Measurements from ENCODE around the gene RS1. TPM values are rescaled to one million over a fixed set of nuclear protein-coding genes. Genes with fewer than 3 reads are reported as not detected.

The RS1 gene
- total and polyA plus RNA-seq, 7 experiments from 2014 or later: not detected

DNA sequence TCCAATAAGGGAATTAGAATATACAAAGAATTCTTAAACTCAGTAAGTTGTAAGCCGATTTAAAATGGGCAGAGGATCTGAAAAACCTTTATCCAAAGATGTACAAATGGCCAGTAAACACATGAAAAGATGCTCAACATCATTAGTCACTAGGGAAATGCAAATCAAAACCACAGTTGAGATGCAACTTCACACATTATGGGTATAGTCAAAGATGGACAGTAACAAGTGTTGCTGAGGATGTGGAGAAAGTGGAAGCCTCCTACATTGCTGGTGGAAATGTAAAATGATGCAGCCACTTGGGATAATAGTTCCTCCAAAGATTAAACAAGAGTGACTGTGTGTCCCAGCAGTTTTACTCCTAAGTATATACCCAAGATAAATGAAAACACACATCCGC is 32.6 kb downstream of the RS1 start:
- H3K9me3 ChIP-seq (ENCODE audit: control insufficient read depth in 2 of 3, low read length in 3 of 3): no peaks in the 10 kb centered on the region
- peaks cover 0 to 9% (median 4%) of the 10 kb centered on the region in 5 donors for H3K36me3 Mint-ChIP-seq
- intact Hi-C loops (cut with micrococcal nuclease): no loop called here
- H3K27me3 Mint-ChIP-seq: no peaks in the 10 kb centered on the region
- no peaks in the 10 kb centered on the region for H3K4me1 Mint-ChIP-seq
- H3K4me1 ChIP-seq (ENCODE audit: control insufficient read depth in 2 of 2, insufficient read depth in 2 of 2, low read length in 2 of 2): no peaks in the 10 kb centered on the region
- H3K27me3 ChIP-seq (ENCODE audit: control insufficient read depth in 2 of 2, insufficient read depth in 2 of 2, low read length in 2 of 2): no peaks in the 10 kb centered on the region
- ChIA-PET CTCF (no interaction called here), POLR2A (no interaction called here)
- no peak overlapping the region for H3K27ac ChIP-seq (ENCODE audit: low read depth, low read length)
- peaks cover 0 to 6% (median 0%) of the 10 kb centered on the region in 11 donors for H3K9me3 Mint-ChIP-seq
- H3K4me3 Mint-ChIP-seq: no peak overlapping the region
- DNase-seq (no peak), ATAC-seq (no peak)
- H3K36me3 ChIP-seq (ENCODE audit: control insufficient read depth in 2 of 3, insufficient read depth in 3 of 3, low read length in 3 of 3): no peaks in the 10 kb centered on the region
- H3K27ac Mint-ChIP-seq: no peak overlapping the region
- no peak overlapping the region for H3K4me3 ChIP-seq (ENCODE audit: low read length)

DNA sequence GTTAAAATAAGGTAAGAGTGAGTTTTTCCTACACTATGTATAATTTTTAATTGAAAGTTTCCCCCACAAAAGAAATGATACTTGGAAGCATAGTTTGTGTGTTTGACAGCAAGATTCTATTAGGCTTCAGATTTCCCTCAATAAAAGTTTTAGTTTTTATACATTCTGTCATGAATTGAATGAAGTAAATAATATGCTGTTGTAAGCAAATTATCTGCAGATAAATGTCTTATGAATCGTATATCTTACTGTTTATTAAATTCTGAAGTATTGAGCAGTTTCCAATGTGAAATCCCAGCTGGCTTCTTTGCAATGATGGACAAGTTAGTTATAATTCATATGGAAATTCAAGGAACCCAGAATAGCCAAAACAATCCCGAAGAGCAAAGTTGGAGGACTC is 33.5 kb downstream of the RS1 start:
- Mint-ChIP-seq H3K4me1 (no peaks in the 10 kb centered on the region), H3K27ac (no peak overlapping the region), H3K9me3 (peaks cover 0 to 6% (median 0%) of the 10 kb centered on the region in 11 donors), H3K27me3 (no peaks in the 10 kb centered on the region), H3K4me3 (no peak overlapping the region), H3K36me3 (peaks cover 0 to 15% (median 8%) of the 10 kb centered on the region in 5 donors)
- no peaks in the 10 kb centered on the region for H3K36me3 ChIP-seq (ENCODE audit: control insufficient read depth in 2 of 3, insufficient read depth in 3 of 3, low read length in 3 of 3)
- H3K27ac ChIP-seq (ENCODE audit: low read depth, low read length): no peak overlapping the region
- POLR2A ChIA-PET: no interaction called here
- no peak overlapping the region for H3K4me3 ChIP-seq (ENCODE audit: low read length)
- ATAC-seq (no peak), DNase-seq (no peak)
- CTCF ChIA-PET: no interaction called here
- H3K27me3 ChIP-seq (ENCODE audit: control insufficient read depth in 2 of 2, insufficient read depth in 2 of 2, low read length in 2 of 2): no peaks in the 10 kb centered on the region
- H3K9me3 ChIP-seq (ENCODE audit: control insufficient read depth in 2 of 3, low read length in 3 of 3): no peaks in the 10 kb centered on the region
- H3K4me1 ChIP-seq (ENCODE audit: control insufficient read depth in 2 of 2, insufficient read depth in 2 of 2, low read length in 2 of 2): no peaks in the 10 kb centered on the region
- intact Hi-C loops (cut with micrococcal nuclease): no loop called here

DNA sequence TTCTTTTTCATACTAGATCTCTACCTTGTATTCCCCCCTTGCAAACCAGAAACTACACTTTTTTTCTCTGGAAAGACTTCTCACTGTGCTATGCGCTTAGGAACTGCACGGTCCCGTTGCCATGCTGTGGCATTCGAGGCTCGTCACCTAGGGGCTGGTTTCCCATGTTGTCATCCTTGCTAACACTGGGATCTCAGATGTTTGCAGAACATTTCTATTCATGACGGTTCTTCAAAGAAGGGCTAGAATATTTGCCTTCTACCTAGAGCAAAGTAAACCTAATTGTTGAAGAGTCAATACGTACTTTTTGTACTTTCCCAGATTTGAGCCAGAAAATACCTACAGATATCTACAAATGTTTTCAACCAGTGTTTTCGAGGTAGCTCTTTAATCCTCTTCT is 41.0 kb downstream of the RS1 start:
- Histone ChIP-seq H3K27me3 (ENCODE audit: control insufficient read depth in 2 of 2, insufficient read depth in 2 of 2, low read length in 2 of 2) (no peaks in the 10 kb centered on the region), H3K27ac (ENCODE audit: low read depth, low read length) (no peak overlapping the region), H3K4me3 (ENCODE audit: low read length) (no peak overlapping the region), H3K36me3 (ENCODE audit: control insufficient read depth in 2 of 3, insufficient read depth in 3 of 3, low read length in 3 of 3) (no peaks in the 10 kb centered on the region), H3K4me1 (ENCODE audit: control insufficient read depth in 2 of 2, insufficient read depth in 2 of 2, low read length in 2 of 2) (no peaks in the 10 kb centered on the region), H3K9me3 (ENCODE audit: control insufficient read depth in 2 of 3, low read length in 3 of 3) (no peaks in the 10 kb centered on the region)
- Mint-ChIP-seq H3K27me3 (no peaks in the 10 kb centered on the region), H3K4me3 (no peak overlapping the region), H3K36me3 (peaks cover 0 to 34% (median 8%) of the 10 kb centered on the region in 5 donors), H3K27ac (no peak overlapping the region), H3K4me1 (no peaks in the 10 kb centered on the region), H3K9me3 (peaks cover 0 to 6% (median 0%) of the 10 kb centered on the region in 11 donors)
- no peak for DNase-seq
- ATAC-seq: no peak
- intact Hi-C loops (cut with micrococcal nuclease): no loop called here
- ChIA-PET CTCF (no interaction called here), POLR2A (no interaction called here)

DNA sequence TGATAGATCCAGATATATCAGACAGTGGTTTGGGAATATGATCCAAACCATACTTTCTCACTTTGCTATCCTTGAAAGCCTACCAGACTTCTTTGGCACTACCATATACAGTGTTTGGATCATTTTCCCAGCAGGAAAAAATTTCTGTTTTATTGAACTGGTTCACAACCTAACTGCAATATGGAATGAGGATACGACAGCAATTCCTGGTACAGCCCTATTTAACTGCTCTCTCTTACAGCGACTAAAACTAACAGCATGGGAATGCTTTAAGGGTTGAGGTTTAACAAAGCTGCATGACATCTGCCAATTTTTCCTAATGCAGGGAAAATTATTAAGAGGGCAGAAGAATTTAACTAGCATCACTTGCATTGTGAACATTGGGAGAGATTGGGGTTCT is 47.3 kb downstream of the RS1 start:
- Histone ChIP-seq H3K4me3 (ENCODE audit: low read length) (no peak overlapping the region), H3K27ac (ENCODE audit: low read depth, low read length) (no peak overlapping the region), H3K36me3 (ENCODE audit: control insufficient read depth in 2 of 3, insufficient read depth in 3 of 3, low read length in 3 of 3) (peaks cover 0 to 5% (median 0%) of the 10 kb centered on the region in 3 experiments), H3K4me1 (ENCODE audit: control insufficient read depth in 2 of 2, insufficient read depth in 2 of 2, low read length in 2 of 2) (no peaks in the 10 kb centered on the region), H3K9me3 (ENCODE audit: control insufficient read depth in 2 of 3, low read length in 3 of 3) (no peaks in the 10 kb centered on the region), H3K27me3 (ENCODE audit: control insufficient read depth in 2 of 2, insufficient read depth in 2 of 2, low read length in 2 of 2) (no peaks in the 10 kb centered on the region)
- CTCF ChIA-PET: no interaction called here
- no peak for ATAC-seq
- H3K4me1 Mint-ChIP-seq: no peaks in the 10 kb centered on the region
- H3K36me3 Mint-ChIP-seq: peaks cover 0 to 16% (median 2%) of the 10 kb centered on the region in 5 donors
- H3K27me3 Mint-ChIP-seq: no peaks in the 10 kb centered on the region
- no peak overlapping the region for H3K4me3 Mint-ChIP-seq
- DNase-seq: no peak
- POLR2A ChIA-PET: no interaction called here
- H3K27ac Mint-ChIP-seq: no peak overlapping the region
- intact Hi-C loops (cut with micrococcal nuclease): no loop called here
- no peaks in the 10 kb centered on the region for H3K9me3 Mint-ChIP-seq

DNA sequence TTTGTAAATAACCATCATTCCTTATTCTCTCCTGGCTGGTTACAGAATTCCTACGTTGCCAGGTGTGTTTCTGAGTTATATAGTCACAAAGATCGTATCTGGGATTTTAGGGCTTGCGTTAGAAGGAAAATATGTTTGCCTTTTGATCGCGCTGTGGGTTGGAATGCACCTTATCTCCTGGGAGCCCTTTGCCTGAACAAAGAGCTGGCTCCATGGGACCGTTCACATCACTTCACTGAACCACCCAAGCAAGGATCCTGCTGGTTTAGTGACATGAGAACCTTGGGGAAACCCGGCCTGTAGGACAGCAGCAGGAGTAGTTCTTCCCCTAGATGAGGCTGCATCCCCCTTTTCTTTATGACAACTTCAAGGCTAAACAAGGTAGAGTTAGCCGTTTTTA is 51.6 kb downstream of the RS1 start:
- POLR2A ChIA-PET: no interaction called here

DNA sequence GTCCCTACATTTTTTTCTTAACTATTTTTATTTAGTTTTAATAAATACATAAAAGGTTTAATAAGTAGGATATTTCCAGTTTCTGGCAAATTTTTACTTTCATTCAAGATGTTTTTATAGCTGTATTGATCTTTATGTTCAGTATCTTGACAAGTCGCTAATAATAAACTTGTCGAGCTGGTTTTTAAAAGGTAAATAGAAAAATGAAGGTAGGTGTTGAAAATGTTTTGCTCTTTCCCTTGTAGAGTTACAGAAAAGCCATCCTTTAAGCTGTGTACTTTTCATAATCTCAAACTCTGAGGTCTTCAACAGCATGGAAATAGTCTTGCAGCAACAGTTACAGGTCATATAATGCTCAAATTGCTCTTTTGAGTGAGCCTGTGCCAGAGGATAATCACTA is 52.6 kb downstream of the RS1 start:
- H3K9me3 ChIP-seq (ENCODE audit: control insufficient read depth in 2 of 3, low read length in 3 of 3): no peaks in the 10 kb centered on the region
- POLR2A ChIA-PET: no interaction called here
- Mint-ChIP-seq H3K36me3 (peaks cover 0 to 17% (median 0%) of the 10 kb centered on the region in 5 donors), H3K4me1 (peaks cover 0 to 2% (median 0%) of the 10 kb centered on the region in 7 donors), H3K27me3 (no peaks in the 10 kb centered on the region), H3K9me3 (no peaks in the 10 kb centered on the region), H3K4me3 (no peak overlapping the region), H3K27ac (no peak overlapping the region)
- H3K27me3 ChIP-seq (ENCODE audit: control insufficient read depth in 2 of 2, insufficient read depth in 2 of 2, low read length in 2 of 2): no peaks in the 10 kb centered on the region
- CTCF ChIA-PET: interaction anchor here (0.6 kb wide), 1 partner anchor 11 kb away, joined by 3 read pairs; no protein-coding TSS in a partner anchor
- DNase-seq (no peak), ATAC-seq (no peak)
- H3K4me1 ChIP-seq (ENCODE audit: control insufficient read depth in 2 of 2, insufficient read depth in 2 of 2, low read length in 2 of 2): no peaks in the 10 kb centered on the region
- H3K4me3 ChIP-seq (ENCODE audit: low read length): no peak overlapping the region
- intact Hi-C loops (cut with micrococcal nuclease): no loop called here
- H3K36me3 ChIP-seq (ENCODE audit: control insufficient read depth in 2 of 3, insufficient read depth in 3 of 3, low read length in 3 of 3): no peaks in the 10 kb centered on the region
- no peak overlapping the region for H3K27ac ChIP-seq (ENCODE audit: low read depth, low read length)

More for the DNA sequence above, 51.6 kb downstream of the RS1 start:
- CTCF ChIA-PET: no interaction called here
- H3K9me3 ChIP-seq (ENCODE audit: control insufficient read depth in 2 of 3, low read length in 3 of 3): no peaks in the 10 kb centered on the region
- Mint-ChIP-seq H3K27me3 (no peaks in the 10 kb centered on the region), H3K9me3 (no peaks in the 10 kb centered on the region), H3K4me3 (no peak overlapping the region), H3K36me3 (peaks cover 0 to 16% (median 5%) of the 10 kb centered on the region in 5 donors), H3K4me1 (peaks cover 0 to 2% (median 0%) of the 10 kb centered on the region in 7 donors), H3K27ac (no peak overlapping the region)
- no peaks in the 10 kb centered on the region for H3K27me3 ChIP-seq (ENCODE audit: control insufficient read depth in 2 of 2, insufficient read depth in 2 of 2, low read length in 2 of 2)
- no peak for ATAC-seq
- no peak for DNase-seq
- intact Hi-C loops (cut with micrococcal nuclease): no loop called here
- H3K27ac ChIP-seq (ENCODE audit: low read depth, low read length): no peak overlapping the region
- H3K4me3 ChIP-seq (ENCODE audit: low read length): no peak overlapping the region
- no peaks in the 10 kb centered on the region for H3K4me1 ChIP-seq (ENCODE audit: control insufficient read depth in 2 of 2, insufficient read depth in 2 of 2, low read length in 2 of 2)
- H3K36me3 ChIP-seq (ENCODE audit: control insufficient read depth in 2 of 3, insufficient read depth in 3 of 3, low read length in 3 of 3): peaks cover 0 to 4% (median 0%) of the 10 kb centered on the region in 3 experiments

DNA sequence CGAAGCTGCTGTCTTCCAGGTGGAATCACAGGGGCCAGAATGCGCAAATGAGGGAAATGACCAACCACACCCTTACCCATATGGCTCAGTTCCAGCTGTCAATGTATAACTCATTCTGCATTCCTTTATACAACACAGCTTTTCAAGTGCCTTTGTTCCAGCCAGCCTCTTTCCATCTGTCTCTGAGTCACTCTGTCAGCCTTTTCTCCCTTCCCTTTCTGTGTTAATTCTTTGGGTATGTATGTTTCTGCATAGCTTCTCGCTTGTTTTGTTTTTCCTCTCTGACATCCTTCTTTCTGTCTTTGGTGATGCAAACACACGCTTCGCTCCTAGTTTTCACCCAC is 54.5 kb downstream of the RS1 start:
- H3K9me3 ChIP-seq (ENCODE audit: control insufficient read depth in 2 of 3, low read length in 3 of 3): no peaks in the 10 kb centered on the region
- DNase-seq (no peak), ATAC-seq (no peak)
- Mint-ChIP-seq H3K27ac (no peak overlapping the region), H3K27me3 (no peaks in the 10 kb centered on the region), H3K4me1 (peaks cover 0 to 2% (median 0%) of the 10 kb centered on the region in 7 donors), H3K36me3 (peaks cover 0 to 19% (median 3%) of the 10 kb centered on the region in 5 donors), H3K4me3 (no peak overlapping the region), H3K9me3 (no peaks in the 10 kb centered on the region)
- intact Hi-C loops (cut with micrococcal nuclease): no loop called here
- ChIA-PET POLR2A (no interaction called here), CTCF (no interaction called here)
- no peak overlapping the region for H3K27ac ChIP-seq (ENCODE audit: low read depth, low read length)
- no peaks in the 10 kb centered on the region for H3K4me1 ChIP-seq (ENCODE audit: control insufficient read depth in 2 of 2, insufficient read depth in 2 of 2, low read length in 2 of 2)
- H3K27me3 ChIP-seq (ENCODE audit: control insufficient read depth in 2 of 2, insufficient read depth in 2 of 2, low read length in 2 of 2): no peaks in the 10 kb centered on the region
- no peaks in the 10 kb centered on the region for H3K36me3 ChIP-seq (ENCODE audit: control insufficient read depth in 2 of 3, insufficient read depth in 3 of 3, low read length in 3 of 3)
- no peak overlapping the region for H3K4me3 ChIP-seq (ENCODE audit: low read length)
